Measurements from ENCODE around the gene MINK1.

DNA sequence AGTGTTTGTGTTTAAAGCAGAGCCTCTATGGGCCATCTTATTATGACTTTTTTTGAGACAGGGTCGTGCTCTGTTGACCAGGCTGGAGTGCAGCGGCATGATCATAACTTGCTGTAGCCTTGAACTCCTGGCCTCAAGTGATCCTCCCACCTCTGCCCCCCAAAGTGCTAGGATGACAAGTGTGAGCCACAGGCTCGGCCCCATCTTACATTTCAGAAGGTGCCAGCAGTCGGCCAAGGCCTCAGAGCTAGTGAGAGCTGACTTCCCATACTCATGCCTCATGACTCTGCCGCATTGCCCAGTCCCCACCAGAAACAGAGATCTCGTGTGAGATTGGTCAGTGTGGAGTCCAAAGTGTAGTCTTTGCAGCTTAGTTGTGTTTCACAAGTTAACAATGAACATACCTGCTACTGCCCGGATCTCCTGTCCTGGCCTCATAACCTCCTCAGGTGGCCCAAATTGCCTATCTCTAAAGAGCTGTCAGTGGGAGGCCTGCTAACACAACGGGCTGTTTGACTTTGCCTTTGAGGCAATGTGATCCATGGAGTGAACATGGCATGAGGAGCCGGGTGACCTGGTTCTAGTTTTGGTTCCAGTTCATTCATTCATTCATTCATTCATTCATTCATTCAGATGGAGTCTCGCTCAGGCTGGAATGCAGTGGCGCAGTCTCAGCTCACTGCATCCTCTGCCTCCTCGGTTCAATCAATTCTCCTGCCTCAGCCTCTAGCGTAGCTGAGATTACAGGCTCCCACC lies 13.7 kb downstream of the MINK1 start:
- TF ChIP-seq, protein P1, sequence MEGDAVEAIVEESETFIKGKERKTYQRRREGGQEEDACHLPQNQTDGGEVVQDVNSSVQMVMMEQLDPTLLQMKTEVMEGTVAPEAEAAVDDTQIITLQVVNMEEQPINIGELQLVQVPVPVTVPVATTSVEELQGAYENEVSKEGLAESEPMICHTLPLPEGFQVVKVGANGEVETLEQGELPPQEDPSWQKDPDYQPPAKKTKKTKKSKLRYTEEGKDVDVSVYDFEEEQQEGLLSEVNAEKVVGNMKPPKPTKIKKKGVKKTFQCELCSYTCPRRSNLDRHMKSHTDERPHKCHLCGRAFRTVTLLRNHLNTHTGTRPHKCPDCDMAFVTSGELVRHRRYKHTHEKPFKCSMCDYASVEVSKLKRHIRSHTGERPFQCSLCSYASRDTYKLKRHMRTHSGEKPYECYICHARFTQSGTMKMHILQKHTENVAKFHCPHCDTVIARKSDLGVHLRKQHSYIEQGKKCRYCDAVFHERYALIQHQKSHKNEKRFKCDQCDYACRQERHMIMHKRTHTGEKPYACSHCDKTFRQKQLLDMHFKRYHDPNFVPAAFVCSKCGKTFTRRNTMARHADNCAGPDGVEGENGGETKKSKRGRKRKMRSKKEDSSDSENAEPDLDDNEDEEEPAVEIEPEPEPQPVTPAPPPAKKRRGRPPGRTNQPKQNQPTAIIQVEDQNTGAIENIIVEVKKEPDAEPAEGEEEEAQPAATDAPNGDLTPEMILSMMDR (IDR thresholded peaks at IDR 0.05) = no peak
- TF ChIP-seq EZH2 (IDR thresholded peaks at IDR 0.05) = no peak
